A549 (cell line): ENCODE measurements around the gene MVB12B. TPM values are rescaled to one million over a fixed set of nuclear protein-coding genes. Genes with fewer than 3 reads are reported as not detected.
"Not testable (repeated sequence)": the region's sequence is repeated elsewhere in the genome, so short reads cannot be mapped to it uniquely, and the experiment has no call there.

Experiments used
- ATAC-seq, 2 experiments: fragments of 200-7000 bp in 1 of 2; fragments of >200 bp in 1 of 2; cut with Nextera tagmentation in 1 of 2; cut with Tn5 transposase in 1 of 2; 3 replicates each; pipeline versions ENCODE4 v1.8.0 to v1.9.1; 2018 to 2020; ENCODE audit warnings: mild to moderate bottlenecking in 1 of 2, moderate library complexity in 1 of 2
- CTCF ChIA-PET: fragments of 300-600 bp; sonication (Branson Sonifier 250); formaldehyde crosslinking; extraction: SDS; loops from one replicate; lab custom pipeline; 2021; ENCODE audit warnings: antibody characterized with exemption, inconsistent platforms; lab: Yijun Ruan, JAX
- POLR2A ChIA-PET: fragments of 350-600 bp; formaldehyde crosslinking; extraction: SDS; loops from one replicate; lab custom pipeline; 2021; ENCODE audit warnings: antibody characterized with exemption, inconsistent platforms; lab: Yijun Ruan, JAX
- DNase-seq, 2 experiments: peaks; one replicate each; pipeline versions ENCODE4 v3.0.0 to v3.0.0-alpha.2; 2011 to 2016; ENCODE audit warnings: low read depth in 1 of 2, low spot score in 1 of 2
- FAIRE-seq: peaks from 2 replicates; lab custom pipeline; 2011; peaks lifted over from hg19 to GRCh38; lab: Jason Lieb, UNC
- H3K27ac ChIP-seq, 2 experiments: fragments of >200 bp; sonication (Bioruptor Twin); formaldehyde crosslinking; 3 replicates each; pipeline ENCODE4 v1.5.1; 2016 to 2017
- H3K4me1 ChIP-seq: fragments of >200 bp; sonication (Bioruptor Twin); formaldehyde crosslinking; 3 replicates; pipeline ENCODE4 v1.6.1; 2016
- H3K4me2 ChIP-seq: fragments of >200 bp; sonication (Bioruptor Twin); formaldehyde crosslinking; 3 replicates; pipeline ENCODE4 v1.6.1; 2016
- H3K4me3 ChIP-seq: fragments of >200 bp; sonication (Bioruptor Twin); formaldehyde crosslinking; 3 replicates; pipeline ENCODE4 v1.5.1; 2016
- H3K9me3 ChIP-seq: fragments of >200 bp; sonication (Bioruptor Twin); formaldehyde crosslinking; 3 replicates; pipeline ENCODE4 v1.6.1; 2016
- ATOH8 ChIP-seq: fragments of 250-450 bp; sonication (Bioruptor Pico); IDR thresholded peaks from 2 replicates; pipeline ENCODE4 v1.5.0; 2020; ENCODE audit warnings: low read depth, mild to moderate bottlenecking, moderate library complexity
- CHD2 ChIP-seq: fragments of 150-350 bp; IDR thresholded peaks from 2 replicates; pipeline ENCODE4 v1.6.1; 2014; ENCODE audit warnings: low read length; ENCODE audit not compliant: partially characterized antibody
- E2F6 ChIP-seq: IDR thresholded peaks from 2 replicates; pipeline ENCODE4 v1.6.1; 2012; ENCODE audit warnings: low read depth, borderline replicate concordance
- EHF ChIP-seq: fragments of 250-450 bp; sonication (Bioruptor Pico); IDR thresholded peaks from 2 replicates; pipeline ENCODE4 v1.5.0; 2020; ENCODE audit warnings: mild to moderate bottlenecking
- EHMT2 ChIP-seq: fragments of 200-600 bp; sonication (generic); IDR thresholded peaks from 2 replicates; pipeline ENCODE4 v1.6.1; 2016; ENCODE audit warnings: antibody characterized with exemption, low read depth, mild to moderate bottlenecking, moderate library complexity
- FOSB ChIP-seq: fragments of 250-450 bp; sonication (Bioruptor Pico); IDR thresholded peaks from 2 replicates; pipeline ENCODE4 v1.5.0; 2020; ENCODE audit warnings: mild to moderate bottlenecking, moderate library complexity
- HOXB13 ChIP-seq: fragments of 250-450 bp; sonication (Bioruptor Pico); IDR thresholded peaks from 2 replicates; pipeline ENCODE4 v1.5.0; 2020; ENCODE audit warnings: low read depth, mild to moderate bottlenecking, moderate library complexity
- JUN ChIP-seq, 2 experiments: fragments of >200 bp; sonication (Bioruptor Twin); formaldehyde crosslinking; IDR thresholded peaks; 2 replicates in 1 of 2; 3 replicates in 1 of 2; pipeline ENCODE4 v1.6.1; 2016 to 2017
- JUNB ChIP-seq: fragments of >200 bp; sonication (Bioruptor Twin); formaldehyde crosslinking; IDR thresholded peaks from 2 replicates; pipeline ENCODE4 v1.6.1; 2016
- KDM5A ChIP-seq: fragments of 200-600 bp; sonication (generic); IDR thresholded peaks from 2 replicates; pipeline ENCODE4 v1.6.1; 2016; ENCODE audit warnings: antibody characterized with exemption, mild to moderate bottlenecking
- PBX3 ChIP-seq: IDR thresholded peaks from 2 replicates; pipeline ENCODE4 v1.6.1; 2012
- POLR2A ChIP-seq: IDR thresholded peaks from 2 replicates; pipeline ENCODE4 v1.6.1; 2012; ENCODE audit warnings: mild to moderate bottlenecking, low read length
- RARB ChIP-seq: fragments of 250-450 bp; sonication (Bioruptor Pico); IDR thresholded peaks from 2 replicates; pipeline ENCODE4 v1.8.0; 2021; ENCODE audit warnings: mild to moderate bottlenecking, moderate library complexity
- RNF2 ChIP-seq: fragments of 200-600 bp; sonication (generic); IDR thresholded peaks from 2 replicates; pipeline ENCODE4 v1.6.1; 2016; ENCODE audit warnings: low read depth, mild to moderate bottlenecking, antibody characterized with exemption, moderate library complexity, borderline replicate concordance
- SMC3 ChIP-seq: fragments of >200 bp; sonication (Bioruptor Twin); formaldehyde crosslinking; IDR thresholded peaks from 3 replicates; pipeline ENCODE4 v1.6.1; 2018; ENCODE audit warnings: inconsistent platforms
- TFCP2L1 ChIP-seq: fragments of 250-450 bp; sonication (Bioruptor Pico); IDR thresholded peaks from 2 replicates; pipeline ENCODE4 v1.5.0; 2021; ENCODE audit warnings: mild to moderate bottlenecking
- ZC3H11A ChIP-seq: fragments of 450-650 bp; IDR thresholded peaks from 2 replicates; pipeline ENCODE4 v1.6.1; 2014; ENCODE audit warnings: antibody characterized with exemption, mild to moderate bottlenecking
- ZNF302 ChIP-seq: fragments of 250-450 bp; sonication (Bioruptor Pico); IDR thresholded peaks from 2 replicates; pipeline ENCODE4 v1.9.0; 2021; ENCODE audit warnings: inconsistent platforms, mild to moderate bottlenecking, moderate library complexity
- WGBS: methylation state at CpG from one replicate; pipeline ENCODE4 v1.1.6; 2017; ENCODE audit errors: missing lambda C conversion rate; 5-methylcytosine and 5-hydroxymethylcytosine counted together
- polyA plus RNA-seq, 4 experiments: library from polyadenylated mRNA; depleted of rRNA in 3 of 4; stranded (reverse); fragments of >200 nt; fragmentation: RNase III in 1 of 4; extraction: RNeasy Plus Mini Kit Qiagen cat#74134 plus additional on column Dnase treatment in 1 of 4; gene quantifications; 2 replicates in 3 of 4; 3 replicates in 1 of 4; pipeline ENCODE4 v1.2.3, GENCODE V29; 2011 to 2017

Gene MVB12B
- polyA plus RNA-seq, 2 of the 4 experiments (the other 2 are of a cell fraction): 4.6 to 5.9 TPM

- ChIA-PET POLR2A (no interaction called here), CTCF (interaction anchor here (0.6 to 10.9 kb wide), 9 partner anchors 7 to 564 kb away, joined by 3 to 225 read pairs (median 6); no protein-coding TSS in a partner anchor)
- H3K4me2 ChIP-seq: no peak overlapping the region
- no peaks in the 10 kb centered on the region for H3K4me1 ChIP-seq
- WGBS: 57% methylated on average over 16 of the region's 21 CpGs
- no peak overlapping the region for H3K4me3 ChIP-seq
- DNase-seq (no peak), ATAC-seq (no peak; a peak in 1 of 6 replicates), FAIRE-seq (no peak)
- no peaks in the 10 kb centered on the region for H3K9me3 ChIP-seq
- TF ChIP-seq SMC3: no peak
- no peak overlapping the region for H3K27ac ChIP-seq
These were observed 222.8 kb downstream of the MVB12B start for GRCh38 chr9:126549246-126550006.

- ChIA-PET CTCF (interaction anchor here (0.6 to 10.9 kb wide), 12 partner anchors 9 to 1021 kb away, joined by 3 to 225 read pairs (median 4); no protein-coding TSS in a partner anchor), POLR2A (no interaction called here)
- 83% methylated on average over 13 of the region's 15 CpGs for WGBS
- ATAC-seq: no peak
- no peak for FAIRE-seq
- Histone ChIP-seq H3K4me1 (no peaks in the 10 kb centered on the region), H3K4me3 (no peak overlapping the region), H3K27ac (no peak overlapping the region), H3K9me3 (no peaks in the 10 kb centered on the region), H3K4me2 (no peak overlapping the region)
- DNase-seq: no peak
- no peak for TF ChIP-seq RNF2
- no peak for TF ChIP-seq ATOH8 (CRISPR knock-in tag)
These were observed 224.3 kb downstream of the MVB12B start for GRCh38 chr9:126550891-126551351.

- DNase-seq (no peak), ATAC-seq (no peak), FAIRE-seq (no peak)
- Histone ChIP-seq H3K9me3 (no peaks in the 10 kb centered on the region), H3K4me2 (no peak overlapping the region), H3K4me1 (no peaks in the 10 kb centered on the region), H3K4me3 (no peak overlapping the region), H3K27ac (no peak overlapping the region)
- TF ChIP-seq ZNF302 (CRISPR knock-in tag) (no peak), PBX3 (no peak), CHD2 (no peak), KDM5A (no peak), POLR2A (no peak), RNF2 (no peak), FOSB (CRISPR knock-in tag) (no peak), JUNB (no peak), RARB (CRISPR knock-in tag) (no peak), EHF (CRISPR knock-in tag) (no peak), E2F6 (no peak)
- ChIA-PET POLR2A (no interaction called here), CTCF (interaction anchor here (0.6 to 10.9 kb wide), 10 partner anchors 11 to 96 kb away, joined by 3 to 225 read pairs (median 4); no protein-coding TSS in a partner anchor)
- 73% methylated on average over 6 of the region's 6 CpGs for WGBS
These were observed 225.2 kb downstream of the MVB12B start for GRCh38 chr9:126551812-126552211.

GRCh38 chr9:126554292-126554691 is 227.7 kb downstream of the MVB12B start:
- Histone ChIP-seq H3K4me1 (no peaks in the 10 kb centered on the region), H3K9me3 (no peaks in the 10 kb centered on the region), H3K4me3 (no peak overlapping the region), H3K4me2 (no peak overlapping the region), H3K27ac (no peak overlapping the region)
- FAIRE-seq: no peak
- no peak for DNase-seq
- TF ChIP-seq HOXB13 (CRISPR knock-in tag): no peak
- TF ChIP-seq ZC3H11A: no peak
- no peak for TF ChIP-seq TFCP2L1
- TF ChIP-seq JUN (IDR thresholded peaks at IDR 0.05): no peak
- no peak for TF ChIP-seq EHMT2
- ATAC-seq: no peak
- ChIA-PET CTCF (interaction anchor here (0.9 to 10.9 kb wide), 8 partner anchors 7 to 136 kb away, joined by 3 to 225 read pairs (median 12); no protein-coding TSS in a partner anchor), POLR2A (no interaction called here)
- 100% methylated on average over 6 of the region's 8 CpGs for WGBS

- ATAC-seq, H3K9me3 ChIP-seq, POLR2A ChIA-PET, FAIRE-seq, H3K4me3 ChIP-seq, H3K4me2 ChIP-seq, H3K4me1 ChIP-seq, H3K27ac ChIP-seq: not testable (repeated sequence)
- peak in 1 of 2 experiments; percentile 18 for DNase-seq
- 65% methylated on average over 12 of the region's 13 CpGs for WGBS
- CTCF ChIA-PET: interaction anchor here (0.7 to 10.9 kb wide), 14 partner anchors 9 to 529 kb away, joined by 3 to 225 read pairs (median 8); no protein-coding TSS in a partner anchor
These were observed 228.8 kb downstream of the MVB12B start for GRCh38 chr9:126555421-126555820.
